Ishikawa (cell line): ENCODE measurements around the gene RAB27B.

Source experiments
- CEBPB ChIP-seq: IDR thresholded peaks from 2 replicates; pipeline ENCODE4 v1.6.1; 2012
- CREB1 ChIP-seq: IDR thresholded peaks from 2 replicates; pipeline ENCODE4 v1.6.1; 2012; ENCODE audit warnings: low read depth
- EGR1 ChIP-seq: IDR thresholded peaks from 2 replicates; pipeline ENCODE4 v1.6.1; 2012
- EP300 ChIP-seq: IDR thresholded peaks from 2 replicates; pipeline ENCODE4 v1.6.1; 2012; ENCODE audit warnings: borderline replicate concordance
- FOXM1 ChIP-seq: IDR thresholded peaks from 2 replicates; pipeline ENCODE4 v1.6.1; 2012; ENCODE audit warnings: low read depth, borderline replicate concordance
- MAX ChIP-seq: IDR thresholded peaks from 2 replicates; pipeline ENCODE4 v1.6.1; 2012
- TAF1 ChIP-seq: IDR thresholded peaks from 2 replicates; pipeline ENCODE4 v1.6.1; 2012; ENCODE audit warnings: low read depth, mild to moderate bottlenecking
- TEAD4 ChIP-seq: IDR thresholded peaks from 2 replicates; pipeline ENCODE4 v1.6.1; 2012
- USF1 ChIP-seq: IDR thresholded peaks from 2 replicates; pipeline ENCODE4 v1.6.1; 2012
- YY1 ChIP-seq: IDR thresholded peaks from 2 replicates; pipeline ENCODE4 v1.6.1; 2012; ENCODE audit warnings: low read depth

DNA sequence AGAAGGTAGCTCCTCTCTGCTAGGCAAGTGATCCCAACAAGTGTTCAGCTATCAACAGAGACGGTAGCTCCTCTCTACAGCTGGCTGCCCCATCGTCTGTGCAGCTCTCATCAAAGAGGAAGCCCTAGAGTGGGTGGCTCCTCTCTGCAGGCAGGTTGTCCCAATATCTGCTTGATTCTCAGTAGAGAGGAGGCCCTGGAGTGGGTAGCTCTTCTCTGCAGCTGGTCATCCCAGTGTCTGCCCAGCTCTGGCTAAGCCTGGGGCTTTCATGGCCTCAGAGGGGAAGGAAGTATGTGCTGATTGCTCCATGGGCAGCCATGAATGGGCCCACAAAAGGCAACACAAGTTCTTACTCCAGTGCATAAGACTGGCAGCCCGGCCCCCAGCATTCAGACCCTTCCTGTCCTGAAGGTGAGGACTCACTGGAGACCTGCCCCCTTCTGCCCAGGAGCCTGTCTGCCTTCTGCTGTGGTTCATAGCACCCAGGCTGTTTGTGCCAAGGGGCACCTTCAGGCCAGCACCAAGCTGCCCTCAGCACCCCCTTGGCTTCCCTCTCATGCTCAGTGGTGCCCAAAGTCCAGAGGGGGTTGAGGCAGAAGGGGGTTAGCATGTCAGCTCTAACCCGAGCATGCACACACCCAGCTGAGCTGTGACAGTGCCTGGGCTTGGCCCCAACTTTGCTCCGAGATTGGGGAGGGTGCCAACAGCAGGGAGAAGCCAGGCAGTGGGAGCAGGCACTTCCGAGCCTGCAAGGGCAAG, 82.1 kb downstream of the RAB27B start:
- TF ChIP-seq TEAD4 (no peak), FOXM1 (no peak), EP300 (no peak), MAX (no peak), CREB1 (no peak), TAF1 (no peak), EGR1 (no peak), YY1 (no peak), USF1 (no peak), CEBPB (no peak)
